Lower lobe of right lung (tissue), 2 donors: ENCODE results near the gene C11orf71. TPM values are rescaled to one million over a fixed set of nuclear protein-coding genes. Genes with fewer than 3 reads are reported as not detected.

Experiments used
- ATAC-seq, 2 donors: fragments of 200-7000 bp; cut with Tn5 transposase; one replicate each; pipeline ENCODE4 v1.9.1; 2020 to 2022; ENCODE audit warnings: mild to moderate bottlenecking in 2 of 2, moderate library complexity in 2 of 2
- DNase-seq: peaks from one replicate; pipeline ENCODE4 v3.0.0-alpha.2; 2020
- H3K27ac ChIP-seq: fragments of 200-600 bp; one replicate; pipeline ENCODE4 v1.8.0; 2022
- H3K27me3 ChIP-seq: fragments of 200-600 bp; one replicate; pipeline ENCODE4 v1.8.0; 2022; ENCODE audit warnings: low read depth
- H3K36me3 ChIP-seq: fragments of 200-600 bp; one replicate; pipeline ENCODE4 v1.8.0; 2022; ENCODE audit warnings: mild to moderate bottlenecking
- H3K4me1 ChIP-seq: fragments of 200-600 bp; one replicate; pipeline ENCODE4 v1.8.0; 2022
- H3K4me3 ChIP-seq: fragments of 200-600 bp; one replicate; pipeline ENCODE4 v1.8.0; 2022; ENCODE audit warnings: mild to moderate bottlenecking
- H3K9me3 ChIP-seq: fragments of 200-600 bp; one replicate; pipeline ENCODE4 v1.8.0; 2022
- intact Hi-C: fragments of 100-400 bp; cut with DNase I; formaldehyde crosslinking; loops from one replicate; pipeline ENCODE4 v1.11.0; 2022
- total RNA-seq: library from RNA; stranded (reverse); fragmentation: NEBNext Ultra II Directional; extraction: Animal tissue kit (Norgen Biotek cat#: 25700); gene quantifications from one replicate; pipeline ENCODE4 v1.2.1, GENCODE V29; 2021
- TF ChIP-seq, protein P1 (sequence below): fragments of 200-600 bp; IDR thresholded peaks from one replicate; pipeline ENCODE4 v1.8.0; 2022; ENCODE audit warnings: antibody characterized with exemption, mild to moderate bottlenecking
- donor health status: DM: no; HTN: yes; CAD: no; lungs with severe emphysema.

The C11orf71 gene
- total RNA-seq, 1 donor from 2014 or later, result 8.7 TPM

DNA sequence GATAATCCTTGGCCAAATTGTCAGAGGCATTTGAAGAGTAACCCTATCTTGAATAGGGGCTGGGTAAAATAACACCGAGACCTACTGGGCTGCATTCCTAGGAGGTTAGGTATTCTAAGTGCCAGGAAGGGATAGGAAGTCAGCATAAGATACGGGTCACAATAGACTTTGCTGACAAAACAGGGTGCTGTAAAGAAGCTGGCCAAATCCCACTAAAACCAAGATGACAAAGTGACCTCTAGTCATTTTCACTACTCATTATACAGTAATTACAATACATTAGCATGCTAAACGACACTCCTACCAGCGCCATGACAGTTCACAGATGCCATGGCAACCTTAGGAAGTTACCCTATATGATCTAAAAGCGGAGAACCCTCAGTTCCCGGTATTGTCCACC lies 38.0 kb upstream of the C11orf71 start:
- Histone ChIP-seq H3K4me3 (no peak overlapping the region), H3K36me3 (no peaks in the 10 kb centered on the region), H3K27me3 (no peaks in the 10 kb centered on the region), H3K27ac (peak overlapping the region; percentile 85), H3K9me3 (no peaks in the 10 kb centered on the region), H3K4me1 (peaks cover 17% of the 10 kb centered on the region)
- TF ChIP-seq, protein P1, sequence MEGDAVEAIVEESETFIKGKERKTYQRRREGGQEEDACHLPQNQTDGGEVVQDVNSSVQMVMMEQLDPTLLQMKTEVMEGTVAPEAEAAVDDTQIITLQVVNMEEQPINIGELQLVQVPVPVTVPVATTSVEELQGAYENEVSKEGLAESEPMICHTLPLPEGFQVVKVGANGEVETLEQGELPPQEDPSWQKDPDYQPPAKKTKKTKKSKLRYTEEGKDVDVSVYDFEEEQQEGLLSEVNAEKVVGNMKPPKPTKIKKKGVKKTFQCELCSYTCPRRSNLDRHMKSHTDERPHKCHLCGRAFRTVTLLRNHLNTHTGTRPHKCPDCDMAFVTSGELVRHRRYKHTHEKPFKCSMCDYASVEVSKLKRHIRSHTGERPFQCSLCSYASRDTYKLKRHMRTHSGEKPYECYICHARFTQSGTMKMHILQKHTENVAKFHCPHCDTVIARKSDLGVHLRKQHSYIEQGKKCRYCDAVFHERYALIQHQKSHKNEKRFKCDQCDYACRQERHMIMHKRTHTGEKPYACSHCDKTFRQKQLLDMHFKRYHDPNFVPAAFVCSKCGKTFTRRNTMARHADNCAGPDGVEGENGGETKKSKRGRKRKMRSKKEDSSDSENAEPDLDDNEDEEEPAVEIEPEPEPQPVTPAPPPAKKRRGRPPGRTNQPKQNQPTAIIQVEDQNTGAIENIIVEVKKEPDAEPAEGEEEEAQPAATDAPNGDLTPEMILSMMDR, result no peak
- DNase-seq (no peak), ATAC-seq (peak; percentile 46 to 65)
- intact Hi-C loops, result no loop called here

DNA sequence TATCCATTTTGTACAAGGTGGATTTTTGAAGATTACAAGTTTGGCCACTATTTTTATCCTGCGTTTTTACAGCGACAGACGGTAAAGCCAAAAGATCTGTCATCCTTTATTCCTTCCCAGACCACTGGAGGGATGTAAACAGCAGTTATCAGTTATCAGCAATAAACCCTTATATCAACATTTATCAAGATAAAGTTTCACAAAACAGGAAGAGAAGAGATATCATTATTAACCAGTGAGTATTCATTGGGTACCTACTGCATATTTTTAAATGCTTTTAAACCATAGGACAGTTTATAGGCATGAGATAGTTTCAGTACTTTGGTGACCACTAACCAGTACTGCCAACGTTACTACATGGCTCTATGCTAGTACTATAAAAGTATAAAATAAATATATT lies 33.1 kb upstream of the C11orf71 start:
- H3K27ac ChIP-seq, result no peak overlapping the region
- DNase-seq, result no peak
- ATAC-seq, result no peak
- H3K27me3 ChIP-seq, result no peaks in the 10 kb centered on the region
- intact Hi-C loops, result no loop called here
- H3K36me3 ChIP-seq, result no peaks in the 10 kb centered on the region
- no peak overlapping the region for H3K4me3 ChIP-seq
- no peaks in the 10 kb centered on the region for H3K9me3 ChIP-seq
- TF ChIP-seq, protein P1, result no peak
- no peaks in the 10 kb centered on the region for H3K4me1 ChIP-seq

GRCh38 chr11:114432893-114433292 lies 32.6 kb upstream of the C11orf71 start:
- no peaks in the 10 kb centered on the region for H3K4me1 ChIP-seq
- H3K27me3 ChIP-seq, result no peaks in the 10 kb centered on the region
- H3K36me3 ChIP-seq, result no peaks in the 10 kb centered on the region
- intact Hi-C loops, result no loop called here
- TF ChIP-seq, protein P1, result no peak
- DNase-seq (no peak), ATAC-seq (no peak)
- H3K4me3 ChIP-seq, result no peak overlapping the region
- no peaks in the 10 kb centered on the region for H3K9me3 ChIP-seq
- no peak overlapping the region for H3K27ac ChIP-seq

GRCh38 chr11:114430290-114430689 lies 30.0 kb upstream of the C11orf71 start:
- no peak for DNase-seq
- intact Hi-C loops, result no loop called here
- no peaks in the 10 kb centered on the region for H3K36me3 ChIP-seq
- ATAC-seq, result no peak
- no peaks in the 10 kb centered on the region for H3K4me1 ChIP-seq
- H3K27ac ChIP-seq, result no peak overlapping the region
- TF ChIP-seq, protein P1, result no peak
- H3K4me3 ChIP-seq, result no peak overlapping the region
- no peaks in the 10 kb centered on the region for H3K9me3 ChIP-seq
- H3K27me3 ChIP-seq, result no peaks in the 10 kb centered on the region

DNA sequence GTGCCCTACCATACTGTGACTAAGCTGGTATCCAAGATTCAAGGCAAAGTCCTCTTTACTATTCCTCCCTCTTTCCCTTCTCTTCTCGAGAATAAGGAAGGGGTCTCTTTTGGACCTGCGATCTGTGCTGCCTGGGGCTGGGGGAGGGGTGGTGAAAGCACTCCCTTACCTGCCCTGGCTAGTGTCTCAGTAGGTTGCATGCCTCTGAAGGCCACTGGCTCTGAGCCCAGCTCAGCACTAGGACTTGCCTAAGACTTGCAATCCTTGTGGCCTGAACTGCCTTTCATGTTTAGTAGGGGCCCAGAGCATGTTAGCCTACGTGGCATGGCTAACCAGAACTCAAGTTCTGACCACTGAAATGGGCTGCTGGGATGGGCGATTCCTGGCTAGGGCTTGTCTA lies 26.0 kb upstream of the C11orf71 start:
- Histone ChIP-seq H3K27me3 (no peaks in the 10 kb centered on the region), H3K4me3 (no peak overlapping the region), H3K27ac (no peak overlapping the region), H3K36me3 (no peaks in the 10 kb centered on the region), H3K4me1 (no peaks in the 10 kb centered on the region), H3K9me3 (no peaks in the 10 kb centered on the region)
- TF ChIP-seq, protein P1, result no peak
- no peak for ATAC-seq
- intact Hi-C loops, result no loop called here
- DNase-seq, result no peak

DNA sequence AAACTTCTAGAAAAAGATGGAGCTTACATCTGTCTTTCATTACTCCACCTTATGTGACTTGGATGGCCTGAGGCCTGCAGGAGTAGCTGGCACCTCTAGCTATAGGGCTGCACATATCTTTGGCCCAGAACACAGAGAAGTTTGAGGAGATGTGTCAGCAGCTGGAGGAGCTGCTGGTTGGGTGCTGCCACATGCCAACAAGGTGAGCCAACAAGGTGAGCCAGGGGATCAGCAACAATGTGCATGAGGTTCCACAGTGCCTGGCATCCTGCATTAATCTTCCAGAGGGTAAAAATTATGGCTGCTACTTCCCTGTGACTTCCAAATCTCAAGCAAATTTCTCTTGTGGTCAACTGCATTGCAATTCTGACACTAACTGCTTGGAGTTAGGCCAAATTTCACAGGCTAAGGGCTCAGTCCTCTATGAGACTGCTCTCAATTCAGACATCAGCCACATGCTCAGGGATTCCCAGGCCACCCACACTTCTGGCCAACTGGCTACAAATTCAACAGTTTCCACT lies 16.2 kb upstream of the C11orf71 start:
- no peak for ATAC-seq
- Histone ChIP-seq H3K4me1 (no peaks in the 10 kb centered on the region), H3K9me3 (no peaks in the 10 kb centered on the region), H3K36me3 (peaks cover 8% of the 10 kb centered on the region), H3K27me3 (no peaks in the 10 kb centered on the region), H3K4me3 (no peak overlapping the region), H3K27ac (no peak overlapping the region)
- TF ChIP-seq, protein P1, result no peak
- intact Hi-C loops, result no loop called here
- DNase-seq, result no peak
